Measurements from ENCODE around the gene RAP1GAP.
"Not testable (repeated sequence)": the region's sequence is repeated elsewhere in the genome, so short reads cannot be mapped to it uniquely, and the experiment has no call there.

RAP1GAP gene

GRCh38 chr1:21677168-21677567, 8.0 kb upstream of the RAP1GAP start:
- no peak for DNase-seq (ENCODE audit: low spot score)

GRCh38 chr1:21674957-21675356, 5.8 kb upstream of the RAP1GAP start:
- no peak for DNase-seq (ENCODE audit: low spot score)

GRCh38 chr1:21673853-21674252, 4.7 kb upstream of the RAP1GAP start:
- DNase-seq (ENCODE audit: low spot score): not testable (repeated sequence)

- DNase-seq (ENCODE audit: low spot score): no peak
Observed at GRCh38 chr1:21673277-21673780, 4.2 kb upstream of the RAP1GAP start.

GRCh38 chr1:21672478-21673276, 3.5 kb upstream of the RAP1GAP start:
- no peak for DNase-seq (ENCODE audit: low spot score)

- no peak for DNase-seq (ENCODE audit: low spot score)
Observed at GRCh38 chr1:21671915-21672314, 2.8 kb upstream of the RAP1GAP start.

- no peak for DNase-seq (ENCODE audit: low spot score)
Observed at GRCh38 chr1:21670956-21671902, 2.1 kb upstream of the RAP1GAP start.

GRCh38 chr1:21670059-21670881, 1.1 kb upstream of the RAP1GAP start:
- DNase-seq (ENCODE audit: low spot score): no peak

- DNase-seq (ENCODE audit: low spot score): no peak
Observed at GRCh38 chr1:21668951-21669257, 253 bp downstream of the RAP1GAP start.

- DNase-seq (ENCODE audit: low spot score): no peak
Observed at GRCh38 chr1:21668232-21668950, 766 bp downstream of the RAP1GAP start.

GRCh38 chr1:21667348-21668231, 1.6 kb downstream of the RAP1GAP start:
- no peak for DNase-seq (ENCODE audit: low spot score)

GRCh38 chr1:21666576-21667320, 2.4 kb downstream of the RAP1GAP start:
- no peak for DNase-seq (ENCODE audit: low spot score)

- DNase-seq (ENCODE audit: low spot score): no peak
Observed at GRCh38 chr1:21665711-21666575, 3.2 kb downstream of the RAP1GAP start.

- no peak for DNase-seq (ENCODE audit: low spot score)
Observed at GRCh38 chr1:21664806-21665588, 4.2 kb downstream of the RAP1GAP start.

GRCh38 chr1:21663951-21664805, 5.0 kb downstream of the RAP1GAP start:
- DNase-seq (ENCODE audit: low spot score): no peak

GRCh38 chr1:21663248-21663950, 5.8 kb downstream of the RAP1GAP start:
- no peak for DNase-seq (ENCODE audit: low spot score)

All from HuH-7.5 (cell line).